NT2/D1 (cell line): ENCODE measurements around the gene HCN4.

Experiments used
- SUZ12 ChIP-seq: IDR thresholded peaks from 2 replicates; pipeline ENCODE4 v1.6.1; 2011; ENCODE audit not compliant: insufficient read length, insufficient read depth; ENCODE audit errors: extremely low read depth
- YY1 ChIP-seq: IDR thresholded peaks from 2 replicates; pipeline ENCODE4 v1.6.1; 2011; ENCODE audit not compliant: insufficient read length, insufficient read depth
- ZNF274 ChIP-seq: IDR thresholded peaks from 2 replicates; pipeline ENCODE4 v1.6.1; 2011; ENCODE audit warnings: mild to moderate bottlenecking, low read depth, low read length

DNA sequence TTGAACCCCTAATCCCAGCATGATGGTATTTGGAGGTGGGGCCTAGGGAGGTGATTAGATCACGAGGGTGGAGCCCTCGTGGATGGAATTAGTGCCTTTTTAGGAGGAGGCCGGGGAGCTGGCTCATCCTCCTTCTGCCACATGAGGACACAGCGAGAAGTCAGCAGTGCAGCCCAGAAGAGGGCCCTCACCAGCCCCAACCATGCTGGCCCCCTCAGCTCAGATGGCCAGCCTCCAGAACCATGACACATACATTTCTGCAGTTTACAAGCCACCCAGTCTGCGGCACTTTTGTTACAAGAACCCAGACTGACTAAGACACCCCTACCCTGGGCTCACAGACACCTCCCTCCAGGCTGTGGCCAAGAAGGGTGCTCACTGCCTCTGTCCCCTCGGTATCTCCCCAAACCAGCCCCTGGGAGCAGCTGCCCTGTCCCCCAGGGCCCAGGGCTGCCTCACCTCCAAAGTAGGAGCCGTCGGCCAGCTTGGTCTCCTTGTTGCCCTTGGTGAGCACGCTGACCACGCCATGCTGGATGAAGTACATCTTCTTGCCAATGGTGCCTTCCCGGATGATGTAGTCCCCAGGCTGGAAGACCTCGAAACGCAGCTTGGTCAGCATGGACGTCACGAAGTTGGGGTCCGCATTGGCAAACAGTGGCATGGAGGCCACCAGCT is 44.1 kb downstream of the HCN4 start:
- TF ChIP-seq YY1 (no peak), SUZ12 (no peak), ZNF274 (no peak)
